HL-60 (cell line): ENCODE measurements around the gene TMPRSS13.
"Not testable (repeated sequence)": the region's sequence is repeated elsewhere in the genome, so short reads cannot be mapped to it uniquely, and the experiment has no call there.

Experiments
- DNase-seq, 2 experiments: peaks; one replicate each; pipeline ENCODE4 v3.0.0-alpha.2; 2010 to 2020; ENCODE audit warnings: low read depth in 1 of 2, low spot score in 1 of 2
- H3K27ac ChIP-seq: fragments of 250-450 bp; sonication (Bioruptor Pico); replicated peaks from 2 replicates; pipeline ENCODE4 v1.5.1; 2020; ENCODE audit warnings: mild to moderate bottlenecking, moderate library complexity
- H3K27me3 ChIP-seq: fragments of 250-450 bp; sonication (Bioruptor Pico); 2 replicates; pipeline ENCODE4 v1.5.1; 2021; ENCODE audit warnings: mild to moderate bottlenecking, moderate library complexity; ENCODE audit not compliant: insufficient read depth, poor library complexity, severe bottlenecking
- H3K4me3 ChIP-seq: replicated peaks from 2 replicates; pipeline ENCODE4 v1.5.1; 2011; ENCODE audit warnings: mild to moderate bottlenecking, control low read depth, low read length; ENCODE audit not compliant: insufficient read depth
- GABPA ChIP-seq: IDR thresholded peaks from 2 replicates; pipeline ENCODE4 v1.6.1; 2012; ENCODE audit warnings: low read depth
- POLR2AphosphoS5 ChIP-seq: IDR thresholded peaks from 2 replicates; pipeline ENCODE4 v1.6.1; 2012; ENCODE audit warnings: low read depth
- SPI1 ChIP-seq: IDR thresholded peaks from 2 replicates; pipeline ENCODE4 v1.6.1; 2012; ENCODE audit warnings: low read depth, mild to moderate bottlenecking, borderline replicate concordance
- TF ChIP-seq, protein P1 (sequence below): IDR thresholded peaks from 2 replicates; pipeline ENCODE4 v1.6.1; 2012; ENCODE audit warnings: low read depth; ENCODE audit not compliant: insufficient replicate concordance
- TF ChIP-seq, protein P2 (sequence below): IDR thresholded peaks from one replicate; pipeline ENCODE4 v1.5.1; 2011; ENCODE audit warnings: low read length, control low read depth, inconsistent platforms; ENCODE audit not compliant: insufficient read depth

The TMPRSS13 gene

DNA sequence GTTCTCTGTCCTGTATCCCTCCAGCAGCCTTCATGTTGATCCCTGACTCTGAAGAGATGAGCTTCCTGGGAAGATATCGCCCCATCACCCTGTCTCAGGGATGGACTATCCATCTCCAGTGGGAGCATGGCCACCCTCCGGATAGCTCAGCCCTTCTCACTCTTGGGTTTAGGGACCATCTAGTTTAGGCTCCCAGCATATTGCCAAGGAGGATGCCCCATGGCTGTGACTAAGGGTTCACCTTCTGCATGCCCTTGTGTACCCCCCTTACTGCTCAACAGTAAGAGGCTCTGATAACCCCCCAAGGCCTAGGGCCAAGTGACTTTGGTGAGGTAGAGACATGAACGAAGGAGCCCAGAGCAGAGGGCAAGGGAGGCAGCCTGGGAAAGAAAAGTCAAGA lies 1.3 kb downstream of the TMPRSS13 start:
- H3K27me3 ChIP-seq: peaks cover 4% of the 10 kb centered on the region
- no peak for DNase-seq
- H3K4me3 ChIP-seq: no peak overlapping the region
- H3K27ac ChIP-seq: no peak overlapping the region
- TF ChIP-seq GABPA: no peak
- TF ChIP-seq SPI1: no peak
- TF ChIP-seq, protein P1, sequence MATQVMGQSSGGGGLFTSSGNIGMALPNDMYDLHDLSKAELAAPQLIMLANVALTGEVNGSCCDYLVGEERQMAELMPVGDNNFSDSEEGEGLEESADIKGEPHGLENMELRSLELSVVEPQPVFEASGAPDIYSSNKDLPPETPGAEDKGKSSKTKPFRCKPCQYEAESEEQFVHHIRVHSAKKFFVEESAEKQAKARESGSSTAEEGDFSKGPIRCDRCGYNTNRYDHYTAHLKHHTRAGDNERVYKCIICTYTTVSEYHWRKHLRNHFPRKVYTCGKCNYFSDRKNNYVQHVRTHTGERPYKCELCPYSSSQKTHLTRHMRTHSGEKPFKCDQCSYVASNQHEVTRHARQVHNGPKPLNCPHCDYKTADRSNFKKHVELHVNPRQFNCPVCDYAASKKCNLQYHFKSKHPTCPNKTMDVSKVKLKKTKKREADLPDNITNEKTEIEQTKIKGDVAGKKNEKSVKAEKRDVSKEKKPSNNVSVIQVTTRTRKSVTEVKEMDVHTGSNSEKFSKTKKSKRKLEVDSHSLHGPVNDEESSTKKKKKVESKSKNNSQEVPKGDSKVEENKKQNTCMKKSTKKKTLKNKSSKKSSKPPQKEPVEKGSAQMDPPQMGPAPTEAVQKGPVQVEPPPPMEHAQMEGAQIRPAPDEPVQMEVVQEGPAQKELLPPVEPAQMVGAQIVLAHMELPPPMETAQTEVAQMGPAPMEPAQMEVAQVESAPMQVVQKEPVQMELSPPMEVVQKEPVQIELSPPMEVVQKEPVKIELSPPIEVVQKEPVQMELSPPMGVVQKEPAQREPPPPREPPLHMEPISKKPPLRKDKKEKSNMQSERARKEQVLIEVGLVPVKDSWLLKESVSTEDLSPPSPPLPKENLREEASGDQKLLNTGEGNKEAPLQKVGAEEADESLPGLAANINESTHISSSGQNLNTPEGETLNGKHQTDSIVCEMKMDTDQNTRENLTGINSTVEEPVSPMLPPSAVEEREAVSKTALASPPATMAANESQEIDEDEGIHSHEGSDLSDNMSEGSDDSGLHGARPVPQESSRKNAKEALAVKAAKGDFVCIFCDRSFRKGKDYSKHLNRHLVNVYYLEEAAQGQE: no peak
- TF ChIP-seq POLR2AphosphoS5: no peak
- TF ChIP-seq, protein P2, sequence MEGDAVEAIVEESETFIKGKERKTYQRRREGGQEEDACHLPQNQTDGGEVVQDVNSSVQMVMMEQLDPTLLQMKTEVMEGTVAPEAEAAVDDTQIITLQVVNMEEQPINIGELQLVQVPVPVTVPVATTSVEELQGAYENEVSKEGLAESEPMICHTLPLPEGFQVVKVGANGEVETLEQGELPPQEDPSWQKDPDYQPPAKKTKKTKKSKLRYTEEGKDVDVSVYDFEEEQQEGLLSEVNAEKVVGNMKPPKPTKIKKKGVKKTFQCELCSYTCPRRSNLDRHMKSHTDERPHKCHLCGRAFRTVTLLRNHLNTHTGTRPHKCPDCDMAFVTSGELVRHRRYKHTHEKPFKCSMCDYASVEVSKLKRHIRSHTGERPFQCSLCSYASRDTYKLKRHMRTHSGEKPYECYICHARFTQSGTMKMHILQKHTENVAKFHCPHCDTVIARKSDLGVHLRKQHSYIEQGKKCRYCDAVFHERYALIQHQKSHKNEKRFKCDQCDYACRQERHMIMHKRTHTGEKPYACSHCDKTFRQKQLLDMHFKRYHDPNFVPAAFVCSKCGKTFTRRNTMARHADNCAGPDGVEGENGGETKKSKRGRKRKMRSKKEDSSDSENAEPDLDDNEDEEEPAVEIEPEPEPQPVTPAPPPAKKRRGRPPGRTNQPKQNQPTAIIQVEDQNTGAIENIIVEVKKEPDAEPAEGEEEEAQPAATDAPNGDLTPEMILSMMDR: no peak

DNA sequence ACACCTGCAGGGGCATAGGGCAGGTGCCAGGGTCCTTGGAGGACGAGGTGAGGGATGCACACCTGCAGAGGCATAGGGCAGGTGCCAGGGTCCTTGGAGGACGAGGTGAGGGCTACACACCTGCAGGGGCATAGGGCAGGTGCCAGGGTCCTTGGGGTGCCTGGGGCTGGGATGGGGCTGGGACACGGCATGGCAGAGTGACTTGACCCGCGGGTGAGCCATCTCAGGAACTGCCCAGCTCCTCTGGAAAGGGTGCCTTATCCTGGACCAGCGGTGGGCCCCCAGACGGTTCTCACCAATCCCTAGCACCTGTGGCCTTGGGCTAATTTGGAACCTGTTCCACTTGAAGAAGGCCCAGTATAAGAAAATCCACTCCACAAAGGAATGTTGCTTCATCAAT lies 3.0 kb downstream of the TMPRSS13 start:
- H3K4me3 ChIP-seq, DNase-seq, H3K27me3 ChIP-seq, H3K27ac ChIP-seq: not testable (repeated sequence)

DNA sequence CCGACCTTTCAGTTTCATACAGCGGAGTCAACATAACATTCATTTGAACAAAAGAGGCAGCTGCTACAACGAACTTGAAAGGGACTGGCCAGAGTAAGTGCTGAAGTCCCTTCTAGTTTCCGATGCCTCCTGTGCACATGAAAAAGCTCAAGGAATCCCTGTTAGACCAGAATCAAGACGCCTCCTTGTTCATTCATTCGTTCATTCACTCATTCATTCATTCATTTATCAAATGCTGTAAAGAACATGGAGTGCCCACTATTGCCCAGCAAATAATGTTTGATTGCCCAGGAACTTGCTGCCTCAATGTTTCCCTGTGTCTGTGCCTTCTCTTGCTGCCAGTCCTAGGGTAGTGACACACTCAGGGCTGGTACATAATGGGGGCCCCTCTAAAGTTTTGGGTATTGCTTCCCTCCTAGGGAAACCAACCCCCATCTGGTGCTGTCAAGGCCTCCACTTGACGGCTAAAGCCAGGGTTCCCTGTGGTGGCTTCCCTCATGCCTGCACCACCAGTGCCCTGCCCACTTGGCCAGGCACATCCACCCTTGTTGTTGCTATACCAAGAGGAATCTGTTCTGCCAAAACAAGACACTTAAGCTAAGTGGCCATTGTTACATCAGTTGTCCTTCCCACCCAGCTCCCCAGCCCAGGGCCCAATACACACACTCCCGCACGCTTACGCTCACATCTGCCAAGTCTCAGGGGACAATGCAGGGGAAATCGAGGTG lies 3.8 kb downstream of the TMPRSS13 start:
- no peak for DNase-seq

More for the DNA sequence above, 3.8 kb downstream of the TMPRSS13 start:
- TF ChIP-seq, protein P1: no peak
- TF ChIP-seq POLR2AphosphoS5 (no peak), SPI1 (no peak), GABPA (no peak)
- TF ChIP-seq, protein P2: no peak
- no peak overlapping the region for H3K27ac ChIP-seq
- no peak overlapping the region for H3K4me3 ChIP-seq
- peaks cover 4% of the 10 kb centered on the region for H3K27me3 ChIP-seq
